Renal cortical epithelial cell (primary cell): ENCODE data around the gene SETD1B. TPM values are rescaled to one million over a fixed set of nuclear protein-coding genes. Genes with fewer than 3 reads are reported as not detected.

Experiments used
- DNase-seq: peaks from one replicate; pipeline ENCODE4 v3.0.0-alpha.2; 2011; ENCODE audit warnings: low read depth
- total RNA-seq: library from RNA; depleted of rRNA; stranded (reverse); fragments of >200 nt; gene quantifications from 2 replicates; pipeline ENCODE4 v1.2.3, GENCODE V29; 2014

SETD1B gene
- total RNA-seq, 1 donor from 2014 or later, result 11.9 TPM

GRCh38 chr12:121807642-121808347 lies 4.0 kb downstream of the SETD1B start:
- DNase-seq, result no peak

GRCh38 chr12:121808623-121809022 lies 4.8 kb downstream of the SETD1B start:
- no peak for DNase-seq

- DNase-seq, result no peak
Observed at GRCh38 chr12:121809712-121810116, 5.9 kb downstream of the SETD1B start.

- DNase-seq, result no peak
Observed at GRCh38 chr12:121810234-121810817, 6.5 kb downstream of the SETD1B start.

GRCh38 chr12:121810833-121811433 lies 7.1 kb downstream of the SETD1B start:
- no peak for DNase-seq

GRCh38 chr12:121811434-121812319 lies 7.9 kb downstream of the SETD1B start:
- DNase-seq, result no peak

GRCh38 chr12:121812320-121812871 lies 8.6 kb downstream of the SETD1B start:
- no peak for DNase-seq

GRCh38 chr12:121812921-121813896 lies 9.4 kb downstream of the SETD1B start:
- DNase-seq, result no peak

- no peak for DNase-seq
Observed at GRCh38 chr12:121813951-121814350, 10.1 kb downstream of the SETD1B start.

GRCh38 chr12:121814429-121815119 lies 10.8 kb downstream of the SETD1B start:
- DNase-seq, result no peak

GRCh38 chr12:121815263-121815662 lies 11.5 kb downstream of the SETD1B start:
- no peak for DNase-seq

- no peak for DNase-seq
Observed at GRCh38 chr12:121816925-121817647, 13.3 kb downstream of the SETD1B start.

GRCh38 chr12:121817648-121818043 lies 13.8 kb downstream of the SETD1B start:
- DNase-seq, result no peak

- DNase-seq, result no peak
Observed at GRCh38 chr12:121819212-121819949, 15.6 kb downstream of the SETD1B start.

- no peak for DNase-seq
Observed at GRCh38 chr12:121820056-121820455, 16.2 kb downstream of the SETD1B start.

GRCh38 chr12:121822393-121823100 lies 18.7 kb downstream of the SETD1B start:
- no peak for DNase-seq

GRCh38 chr12:121823101-121823726 lies 19.4 kb downstream of the SETD1B start:
- DNase-seq, result no peak

- DNase-seq, result no peak
Observed at GRCh38 chr12:121823727-121824115, 19.9 kb downstream of the SETD1B start.
